Heart left ventricle (tissue), 16 donors: ENCODE measurements around the gene EPG5. TPM values are rescaled to one million over a fixed set of nuclear protein-coding genes. Genes with fewer than 3 reads are reported as not detected.

Experiments used
- ATAC-seq, 4 donors: fragments of 200-7000 bp; cut with Tn5 transposase; one replicate each; pipeline ENCODE4 v1.9.1; 2020 to 2022; ENCODE audit warnings: moderate library complexity in 4 of 4, mild to moderate bottlenecking in 3 of 4, moderate number of reproducible peaks in 1 of 4
- DNase-seq, 5 donors: peaks; one replicate each; pipeline ENCODE4 v3.0.0-alpha.2; 2020
- H3K27ac ChIP-seq, 12 donors: fragments of 200-600 bp; sonication (generic) in 4 of 12; one replicate each; pipeline versions ENCODE4 v1.5.0 to v1.8.0; 2016 to 2022; ENCODE audit warnings: mild to moderate bottlenecking in 2 of 12
- H3K27me3 ChIP-seq, 9 donors: fragments of 200-600 bp; sonication (generic) in 2 of 9; one replicate each; pipeline versions ENCODE4 v1.5.1 to v1.8.0; 2016 to 2022; ENCODE audit warnings: mild to moderate bottlenecking in 3 of 9
- H3K36me3 ChIP-seq, 9 donors: fragments of 200-600 bp; sonication (generic) in 2 of 9; one replicate each; pipeline versions ENCODE4 v1.5.0 to v1.8.0; 2018 to 2022; ENCODE audit warnings: mild to moderate bottlenecking in 2 of 9
- H3K4me1 ChIP-seq, 12 donors: fragments of 200-600 bp; sonication (generic) in 4 of 12; one replicate each; pipeline versions ENCODE4 v1.5.0 to v1.8.0; 2016 to 2022; ENCODE audit warnings: mild to moderate bottlenecking in 3 of 12
- H3K4me3 ChIP-seq, 12 donors: fragments of 200-600 bp; sonication (generic) in 4 of 12; one replicate each; pipeline versions ENCODE4 v1.5.0 to v1.8.0; 2017 to 2022; ENCODE audit warnings: mild to moderate bottlenecking in 9 of 12, moderate library complexity in 4 of 12
- H3K9me3 ChIP-seq, 12 donors: fragments of 200-600 bp; sonication (generic) in 4 of 12; one replicate each; pipeline versions ENCODE4 v1.5.0 to v1.8.0; 2016 to 2022; ENCODE audit warnings: mild to moderate bottlenecking in 1 of 12
- POLR2A ChIP-seq, 2 donors: fragments of 450-650 bp; IDR thresholded peaks; one replicate each; pipeline ENCODE4 v1.6.1; 2017; ENCODE audit warnings: antibody characterized with exemption in 2 of 2, mild to moderate bottlenecking in 2 of 2, moderate library complexity in 2 of 2
- WGBS, 4 donors: extraction: QIAGEN DNeasy Blood & Tissue Kit in 2 of 4; methylation state at CpG; one replicate each; pipeline versions ENCODE4 v1.1.5 to v1.1.7; 2013 to 2018; 5-methylcytosine and 5-hydroxymethylcytosine counted together
- intact Hi-C, 10 donors: fragments of 100-400 bp; cut with DNase I; formaldehyde crosslinking; loops; one replicate each; pipeline versions ENCODE4 v1.11.1 to v1.14.2; 2022
- polyA plus RNA-seq, 2 donors: library from polyadenylated mRNA; stranded (reverse); fragments of 200-250 nt; gene quantifications; one replicate each; pipeline ENCODE4 v1.2.3, GENCODE V29; 2013
- total RNA-seq, 9 donors: library from RNA; depleted of rRNA in 2 of 9; stranded (reverse); fragments of >200 nt in 2 of 9; fragmentation: NEBNext Ultra II Directional in 3 of 9; extraction: Animal tissue kit (Norgen Biotek cat#: 25700) in 3 of 9; gene quantifications; one replicate each; pipeline versions ENCODE4 v1.1.0 to v1.2.4, GENCODE V29; 2016 to 2023
- TF ChIP-seq, protein P1 (sequence below), 12 donors: fragments of 200-600 bp; sonication (generic) in 4 of 12; IDR thresholded peaks; one replicate each; pipeline versions ENCODE4 v1.5.0 to v1.8.0; 2018 to 2022; ENCODE audit warnings: antibody characterized with exemption in 12 of 12, mild to moderate bottlenecking in 5 of 12
- donor health status: ischemic (EF 13 %, LVEDD 7.1; RV severe dilation, severe dysfunction).
- donor health status: healthy with polysubstance abuse.
- donor health status: DM: no; HTN: yes; CAD: no.
- donor health status: DM: no; HTN: no; CAD: no.
- donor health status: ischemic (EF 25% LVEDD 6.9; RV normal size, moderate dysfunction).
- donor health status: ischemic (EF 25% LVEDD 5.7; RV mildly dilated, moderate dysfunction).
- donor health status: healthy.
- donor health status: DM: yes; HTN: yes; CAD: no.
- donor health status: ischemic (EF 35%, LVEDD 5.7; RV mildly dilated, moderate dysfunction).
- donor health status: nonischemic (EF 11% LVEDD 7.7; RV severe dilation, severe dysfunction).
- donor health status: DM: yes; HTN: yes; CAD: no.
- donor health status: PGD.
- donor health status: ischemic (EF 29% LVEDD 5.4; RV normal size, mild dysfunction).
- donor health status: nonischemic (EF 23%, LVEDD 6.1; RV moderate dilation, normal function).

The EPG5 gene
- total and polyA plus RNA-seq, 11 donors: 7.9 to 37.8 (median 23.5) TPM

DNA sequence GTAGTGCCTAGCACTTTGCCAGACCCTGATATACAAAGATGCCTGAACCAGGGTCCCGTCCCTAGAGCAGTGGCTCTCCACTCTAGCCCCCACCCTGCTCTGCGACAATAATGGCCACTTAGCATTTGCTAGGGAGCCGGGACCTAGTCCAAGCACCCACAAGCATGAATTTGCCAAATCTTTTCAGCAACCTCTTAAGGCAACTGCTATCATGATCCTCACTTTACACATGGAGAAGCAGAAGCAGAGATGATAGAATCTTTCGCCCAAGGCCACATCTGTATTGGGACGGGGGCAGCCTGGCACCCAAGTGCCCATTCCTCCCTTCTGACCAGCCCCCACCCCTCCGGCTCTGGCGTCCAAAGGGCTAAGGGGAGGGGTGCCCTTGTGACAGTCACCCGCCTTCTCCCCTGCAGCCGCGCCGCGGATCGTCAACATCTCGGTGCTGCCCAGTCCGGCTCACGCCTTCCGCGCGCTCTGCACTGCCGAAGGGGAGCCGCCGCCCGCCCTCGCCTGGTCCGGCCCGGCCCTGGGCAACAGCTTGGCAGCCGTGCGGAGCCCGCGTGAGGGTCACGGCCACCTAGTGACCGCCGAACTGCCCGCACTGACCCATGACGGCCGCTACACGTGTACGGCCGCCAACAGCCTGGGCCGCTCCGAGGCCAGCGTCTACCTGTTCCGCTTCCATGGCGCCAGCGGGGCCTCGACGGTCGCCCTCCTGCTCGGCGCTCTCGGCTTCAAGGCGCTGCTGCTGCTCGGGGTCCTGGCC, 128.6 kb downstream of the EPG5 start:
- peak overlapping the region in 10 of 12 donors; percentile 23 to 48 (median 40) for H3K4me3 ChIP-seq
- H3K27ac ChIP-seq: no peak overlapping the region
- intact Hi-C loops: loop anchor here (1.0 to 10.0 kb wide), 9 partner anchors 64 to 154 kb away; partner anchors contain the start of gene SLC14A1 (in 6 of the 10)
- peaks cover 7 to 39% (median 30%) of the 10 kb centered on the region in 9 donors for H3K27me3 ChIP-seq
- peaks cover 0 to 27% (median 14%) of the 10 kb centered on the region in 12 donors for H3K4me1 ChIP-seq
- ATAC-seq (peak in 3 of 4 donors; percentile 18 to 49 (median 42)), DNase-seq (peak in 2 of 5 donors; percentile 40 to 71)
- WGBS, 4 donors: 9 to 15% (median 11%) methylated on average over 26 to 53 of the region's 53 CpGs
- H3K36me3 ChIP-seq: no peaks in the 10 kb centered on the region
- H3K9me3 ChIP-seq: no peaks in the 10 kb centered on the region
- TF ChIP-seq, protein P1, sequence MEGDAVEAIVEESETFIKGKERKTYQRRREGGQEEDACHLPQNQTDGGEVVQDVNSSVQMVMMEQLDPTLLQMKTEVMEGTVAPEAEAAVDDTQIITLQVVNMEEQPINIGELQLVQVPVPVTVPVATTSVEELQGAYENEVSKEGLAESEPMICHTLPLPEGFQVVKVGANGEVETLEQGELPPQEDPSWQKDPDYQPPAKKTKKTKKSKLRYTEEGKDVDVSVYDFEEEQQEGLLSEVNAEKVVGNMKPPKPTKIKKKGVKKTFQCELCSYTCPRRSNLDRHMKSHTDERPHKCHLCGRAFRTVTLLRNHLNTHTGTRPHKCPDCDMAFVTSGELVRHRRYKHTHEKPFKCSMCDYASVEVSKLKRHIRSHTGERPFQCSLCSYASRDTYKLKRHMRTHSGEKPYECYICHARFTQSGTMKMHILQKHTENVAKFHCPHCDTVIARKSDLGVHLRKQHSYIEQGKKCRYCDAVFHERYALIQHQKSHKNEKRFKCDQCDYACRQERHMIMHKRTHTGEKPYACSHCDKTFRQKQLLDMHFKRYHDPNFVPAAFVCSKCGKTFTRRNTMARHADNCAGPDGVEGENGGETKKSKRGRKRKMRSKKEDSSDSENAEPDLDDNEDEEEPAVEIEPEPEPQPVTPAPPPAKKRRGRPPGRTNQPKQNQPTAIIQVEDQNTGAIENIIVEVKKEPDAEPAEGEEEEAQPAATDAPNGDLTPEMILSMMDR (IDR thresholded peaks at IDR 0.05): no peak
- TF ChIP-seq POLR2A (IDR thresholded peaks at IDR 0.05): no peak

DNA sequence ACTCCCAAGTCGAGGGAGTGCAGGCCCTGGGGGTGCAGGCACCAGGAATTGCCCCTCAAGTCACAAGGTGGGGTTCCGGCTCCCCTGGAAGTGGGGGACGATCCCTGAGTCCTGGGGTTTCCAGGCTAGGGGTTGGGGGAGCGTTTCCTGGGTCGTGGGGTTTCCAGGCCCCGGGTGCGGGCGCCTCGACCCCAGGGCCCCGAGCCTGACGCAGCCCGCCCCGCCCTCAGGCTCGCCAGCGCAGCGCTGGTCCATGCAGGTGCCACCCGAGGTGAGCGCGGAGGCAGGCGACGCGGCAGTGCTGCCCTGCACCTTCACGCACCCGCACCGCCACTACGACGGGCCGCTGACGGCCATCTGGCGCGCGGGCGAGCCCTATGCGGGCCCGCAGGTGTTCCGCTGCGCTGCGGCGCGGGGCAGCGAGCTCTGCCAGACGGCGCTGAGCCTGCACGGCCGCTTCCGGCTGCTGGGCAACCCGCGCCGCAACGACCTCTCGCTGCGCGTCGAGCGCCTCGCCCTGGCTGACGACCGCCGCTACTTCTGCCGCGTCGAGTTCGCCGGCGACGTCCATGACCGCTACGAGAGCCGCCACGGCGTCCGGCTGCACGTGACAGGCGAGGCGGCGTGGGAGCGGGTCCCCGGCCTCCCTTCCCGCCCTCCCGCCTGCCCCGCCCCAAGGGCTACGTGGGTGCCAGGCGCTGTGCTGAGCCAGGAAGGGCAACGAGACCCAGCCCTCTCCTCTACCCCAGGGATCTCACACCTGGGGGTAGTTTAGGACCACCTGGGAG, 129.7 kb downstream of the EPG5 start:
- no peak for TF ChIP-seq POLR2A (IDR thresholded peaks at IDR 0.05)
- TF ChIP-seq, protein P1 (IDR thresholded peaks at IDR 0.05): peak in 10 of 12 donors; percentile 3 to 55 (median 25)
- Histone ChIP-seq H3K27me3 (peaks cover 7 to 42% (median 30%) of the 10 kb centered on the region in 9 donors), H3K4me1 (peaks cover 0 to 27% (median 14%) of the 10 kb centered on the region in 12 donors), H3K27ac (no peak overlapping the region), H3K36me3 (no peaks in the 10 kb centered on the region), H3K4me3 (peak overlapping the region in 11 of 12 donors; percentile 20 to 50 (median 41)), H3K9me3 (no peaks in the 10 kb centered on the region)
- ATAC-seq (peak in 3 of 4 donors; percentile 47 to 79 (median 55)), DNase-seq (peak; percentile 34 to 83 (median 62))
- intact Hi-C loops: loop anchor here in 9 of 10 donors (2.0 to 10.0 kb wide), 7 partner anchors 63 to 153 kb away; partner anchors contain the start of gene SLC14A1 (in 6 of the 9)
- WGBS, 4 donors: 9 to 23% (median 13%) methylated on average over 22 to 84 of the region's 84 CpGs

DNA sequence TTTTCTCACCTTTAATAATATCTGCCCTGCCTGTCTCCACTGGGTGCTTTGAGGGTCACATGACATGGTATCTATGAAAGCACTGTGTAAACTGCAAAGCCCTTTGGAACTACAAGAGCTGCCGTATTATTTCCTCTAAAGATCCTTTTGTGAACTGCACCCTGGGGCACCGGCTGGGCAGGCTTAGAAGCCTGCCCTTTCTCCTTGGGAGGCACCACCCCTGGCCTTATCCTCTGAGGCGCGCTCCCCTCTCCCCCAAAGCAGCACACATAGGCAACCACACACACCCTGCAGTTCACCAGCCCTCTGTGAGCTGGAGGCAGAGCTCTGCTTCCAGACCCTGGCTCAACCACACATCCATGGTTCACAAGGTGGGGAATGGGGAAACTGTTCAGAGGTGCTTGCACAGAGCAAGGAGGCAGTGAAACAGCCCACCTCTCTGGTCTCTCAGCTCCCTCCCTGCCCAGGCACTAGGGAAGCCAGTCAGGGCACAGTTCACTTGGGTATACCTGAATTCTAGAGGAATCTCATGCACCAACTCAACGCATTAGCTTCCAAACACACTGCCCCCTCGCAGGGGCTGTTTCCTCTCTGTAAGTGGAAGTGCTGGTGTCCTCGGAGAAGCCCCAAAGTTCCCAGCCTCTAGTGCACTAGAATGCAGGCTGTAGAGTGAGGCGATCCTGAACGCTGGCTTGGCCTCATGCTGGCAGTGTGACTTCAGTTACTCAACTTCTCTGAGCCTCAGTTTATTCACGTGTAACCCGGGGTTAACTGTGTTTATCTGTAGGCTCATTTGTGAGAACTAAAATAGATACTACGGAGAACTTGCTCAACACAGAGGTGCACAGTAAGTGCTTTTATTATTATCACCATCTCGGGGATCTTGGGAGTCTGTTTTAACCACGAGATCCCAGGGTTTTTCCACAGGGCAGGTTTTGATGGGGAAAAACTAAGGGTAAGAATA, 130.6 kb downstream of the EPG5 start:
- Histone ChIP-seq H3K4me1 (peaks cover 0 to 27% (median 14%) of the 10 kb centered on the region in 12 donors), H3K27ac (no peak overlapping the region), H3K36me3 (no peaks in the 10 kb centered on the region), H3K27me3 (peaks cover 7 to 44% (median 30%) of the 10 kb centered on the region in 9 donors), H3K4me3 (no peak overlapping the region), H3K9me3 (no peaks in the 10 kb centered on the region)
- 70 to 80% (median 78%) methylated on average over 13 to 14 of the region's 14 CpGs for WGBS, 4 donors
- intact Hi-C loops: loop anchor here in 7 of 10 donors (5.0 to 10.0 kb wide), 4 partner anchors 62 to 152 kb away; partner anchors contain the start of gene SLC14A1 (in 5 of the 7)
- DNase-seq: peak in 1 of 5 donors; percentile 46
- no peak for ATAC-seq
- no peak for TF ChIP-seq POLR2A (IDR thresholded peaks at IDR 0.05)
- TF ChIP-seq, protein P1 (IDR thresholded peaks at IDR 0.05): no peak
